H9 (cell line): ENCODE data around the gene LILRA6. TPM values are rescaled to one million over a fixed set of nuclear protein-coding genes. Genes with fewer than 3 reads are reported as not detected.
"Not testable (repeated sequence)": the region's sequence is repeated elsewhere in the genome, so short reads cannot be mapped to it uniquely, and the experiment has no call there.

Experiments
- DNase-seq: peaks from one replicate; pipeline ENCODE4 v3.0.0-alpha.2; 2017
- H2AFZ ChIP-seq: one replicate; pipeline ENCODE4 v1.6.1; 2013; ENCODE audit warnings: mild to moderate bottlenecking, low read length, control low read depth, moderate library complexity
- H2AK5ac ChIP-seq: 2 replicates; pipeline ENCODE4 v1.6.1; 2013; ENCODE audit warnings: low read length, control low read depth, mixed read lengths; ENCODE audit not compliant: insufficient read length
- H2BK120ac ChIP-seq: one replicate; pipeline ENCODE4 v1.6.1; 2013; ENCODE audit warnings: low read depth, mild to moderate bottlenecking, low read length, control low read depth, inconsistent platforms; ENCODE audit not compliant: poor library complexity, severe bottlenecking
- H2BK12ac ChIP-seq: 2 replicates; pipeline ENCODE4 v1.6.1; 2013; ENCODE audit warnings: low read length, control low read depth, mixed read lengths, low read depth; ENCODE audit not compliant: insufficient read length
- H2BK15ac ChIP-seq: 2 replicates; pipeline ENCODE4 v1.6.1; 2013; ENCODE audit warnings: low read depth, low read length, control low read depth
- H2BK20ac ChIP-seq: one replicate; pipeline ENCODE4 v1.6.1; 2013; ENCODE audit warnings: low read depth, mild to moderate bottlenecking, low read length, control low read depth, inconsistent platforms; ENCODE audit not compliant: poor library complexity, severe bottlenecking
- H2BK5ac ChIP-seq: 2 replicates; pipeline ENCODE4 v1.6.1; 2013; ENCODE audit warnings: low read length, control low read depth, mixed read lengths; ENCODE audit not compliant: insufficient read length
- H3K14ac ChIP-seq: 2 replicates; pipeline ENCODE4 v1.6.1; 2013; ENCODE audit warnings: low read length, control low read depth; ENCODE audit not compliant: insufficient read depth
- H3K18ac ChIP-seq: 2 replicates; pipeline ENCODE4 v1.6.1; 2013; ENCODE audit warnings: low read depth, mild to moderate bottlenecking, mixed read lengths, low read length, control low read depth; ENCODE audit not compliant: insufficient read length
- H3K23ac ChIP-seq: 2 replicates; pipeline ENCODE4 v1.6.1; 2013; ENCODE audit warnings: low read length, control low read depth, mixed read lengths, low read depth; ENCODE audit not compliant: insufficient read length
- H3K23me2 ChIP-seq: 2 replicates; pipeline ENCODE4 v1.6.1; 2013; ENCODE audit warnings: low read depth, mild to moderate bottlenecking, mixed read lengths, low read length, control low read depth; ENCODE audit not compliant: insufficient read length, poor library complexity, severe bottlenecking
- H3K27ac ChIP-seq: 2 replicates; pipeline ENCODE4 v1.5.1; 2013; ENCODE audit warnings: low read length, control low read depth, mixed read lengths, low read depth; ENCODE audit not compliant: insufficient read length
- H3K27me3 ChIP-seq: 2 replicates; pipeline ENCODE4 v1.6.1; 2013; ENCODE audit warnings: low read length, control low read depth, inconsistent platforms; ENCODE audit not compliant: insufficient read depth
- H3K4ac ChIP-seq: 2 replicates; pipeline ENCODE4 v1.6.1; 2013; ENCODE audit warnings: low read depth, mild to moderate bottlenecking, control low read depth, inconsistent platforms, low read length, moderate library complexity
- H3K4me1 ChIP-seq: 2 replicates; pipeline ENCODE4 v1.6.1; 2013; ENCODE audit warnings: low read length, control low read depth, inconsistent platforms; ENCODE audit not compliant: insufficient read depth
- H3K4me2 ChIP-seq: 2 replicates; pipeline ENCODE4 v1.6.1; 2013; ENCODE audit warnings: low read length, control low read depth, mixed read lengths; ENCODE audit not compliant: insufficient read length, insufficient read depth
- H3K56ac ChIP-seq: 2 replicates; pipeline ENCODE4 v1.6.1; 2013; ENCODE audit warnings: low read depth, mild to moderate bottlenecking, mixed read lengths, low read length, control low read depth; ENCODE audit not compliant: insufficient read length
- H3K79me1 ChIP-seq: 2 replicates; pipeline ENCODE4 v1.6.1; 2013; ENCODE audit warnings: low read depth, mild to moderate bottlenecking, moderate library complexity, low read length, control low read depth, inconsistent platforms; ENCODE audit not compliant: insufficient read depth, poor library complexity, severe bottlenecking
- H3K79me2 ChIP-seq: 2 replicates; pipeline ENCODE4 v1.6.1; 2013; ENCODE audit warnings: low read length, control low read depth, inconsistent platforms; ENCODE audit not compliant: insufficient read depth
- H3K9ac ChIP-seq: 2 replicates; pipeline ENCODE4 v1.6.1; 2013; ENCODE audit warnings: low read length, control low read depth, mixed read lengths; ENCODE audit not compliant: insufficient read length; ENCODE audit errors: extremely low read depth
- H3K9me3 ChIP-seq: one replicate; pipeline ENCODE4 v1.6.1; 2013; ENCODE audit warnings: low read depth, low read length, inconsistent platforms; ENCODE audit not compliant: control insufficient read depth
- H3T11ph ChIP-seq: one replicate; pipeline ENCODE4 v1.6.1; 2013; ENCODE audit warnings: mild to moderate bottlenecking, low read length, control low read depth, inconsistent platforms
- H4K20me1 ChIP-seq: one replicate; pipeline ENCODE4 v1.6.1; 2013; ENCODE audit not compliant: control insufficient read depth, insufficient read length, insufficient read depth
- H4K5ac ChIP-seq: 2 replicates; pipeline ENCODE4 v1.6.1; 2013; ENCODE audit warnings: low read depth, mild to moderate bottlenecking, mixed read lengths, low read length, control low read depth; ENCODE audit not compliant: insufficient read length
- H4K8ac ChIP-seq: replicated peaks from 2 replicates; pipeline ENCODE4 v1.6.1; 2013; ENCODE audit warnings: low read length, control low read depth, mixed read lengths, low read depth; ENCODE audit not compliant: insufficient read length
- H4K91ac ChIP-seq: 2 replicates; pipeline ENCODE4 v1.6.1; 2013; ENCODE audit warnings: low read depth, mild to moderate bottlenecking, moderate library complexity, mixed read lengths, low read length, control low read depth; ENCODE audit not compliant: insufficient read length
- H3K27ac Mint-ChIP-seq, 3 experiments: 2 replicates in 2 of 3; 3 replicates in 1 of 3; pipeline ENCODE4 v1.8.0; 2020 to 2021; ENCODE audit warnings: mixed read lengths in 3 of 3, mild to moderate bottlenecking in 1 of 3, moderate library complexity in 1 of 3
- H3K27me3 Mint-ChIP-seq: 2 replicates; pipeline ENCODE4 v1.8.0; 2021; ENCODE audit warnings: low read depth, mild to moderate bottlenecking, moderate library complexity, mixed read lengths
- H3K36me3 Mint-ChIP-seq, 3 experiments: 2 replicates in 2 of 3; 3 replicates in 1 of 3; pipeline ENCODE4 v1.8.0; 2020 to 2021; ENCODE audit warnings: low read depth in 3 of 3, mixed read lengths in 3 of 3; ENCODE audit not compliant: insufficient read depth in 1 of 3
- H3K4me1 Mint-ChIP-seq, 2 experiments: 2 replicates each; pipeline ENCODE4 v1.8.0; 2020; ENCODE audit warnings: mixed read lengths in 2 of 2
- H3K4me3 Mint-ChIP-seq, 2 experiments: 2 replicates in 1 of 2; 3 replicates in 1 of 2; pipeline ENCODE4 v1.8.0; 2020 to 2021; ENCODE audit warnings: mild to moderate bottlenecking in 2 of 2, mixed read lengths in 2 of 2, moderate library complexity in 1 of 2
- H3K9me3 Mint-ChIP-seq, 2 experiments: 2 replicates in 1 of 2; 3 replicates in 1 of 2; pipeline ENCODE4 v1.8.0; 2020; ENCODE audit warnings: mild to moderate bottlenecking in 2 of 2, mixed read lengths in 2 of 2, moderate library complexity in 1 of 2
- WGBS: extraction: QIAGEN DNeasy Blood & Tissue Kit; methylation state at CpG from one replicate; pipeline ENCODE4 v1.1.7; 2013; ENCODE audit warnings: missing lambda C conversion rate, low lambda C conversion rate, mixed read lengths; ENCODE audit not compliant: insufficient read length; ENCODE audit errors: extremely low coverage; 5-methylcytosine and 5-hydroxymethylcytosine counted together
- total RNA-seq: library from RNA; stranded (reverse); gene quantifications from 2 replicates; pipeline ENCODE4 v1.2.1, GENCODE V29; 2021
- TF ChIP-seq, protein P1 (sequence below): fragments of 200-600 bp; sonication (generic); conservative IDR thresholded peaks from 3 replicates; pipeline ENCODE4 v1.8.0; 2021; ENCODE audit warnings: antibody characterized with exemption, mild to moderate bottlenecking

The LILRA6 gene
- total RNA-seq, 1 experiment from 2014 or later = not detected

DNA sequence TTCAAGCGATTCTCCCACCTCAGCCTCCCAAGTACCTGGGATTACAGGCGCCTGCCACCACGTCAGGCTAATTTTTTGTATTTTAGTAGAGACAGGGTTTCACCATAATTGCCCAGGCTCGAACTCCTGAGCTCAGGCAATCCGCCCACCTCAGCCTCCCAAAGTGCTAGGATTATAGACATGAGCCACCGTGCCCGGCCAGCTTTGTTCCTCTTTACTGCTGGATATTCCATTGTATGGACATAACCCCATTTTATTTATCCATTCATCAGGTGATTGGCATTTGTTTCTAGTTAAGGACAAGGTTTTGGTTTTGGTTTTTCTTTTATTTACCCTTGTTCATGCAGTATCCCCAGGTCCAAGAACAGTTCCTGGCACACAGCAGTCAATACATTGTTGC is 46.1 kb downstream of the LILRA6 start:
- WGBS = no CpG with 5 or more reads among the region's 7 CpGs
- no peak overlapping the region for H3K27ac Mint-ChIP-seq
- Histone ChIP-seq H3K79me2 (peaks cover 8% of the 10 kb centered on the region; the same call in 1 of the 2 replicates), H3K56ac (no peak overlapping the region), H3K4me1 (peaks cover 3% of the 10 kb centered on the region; the same call in 1 of the 2 replicates), H3K79me1 (peaks cover under 1% of the 10 kb centered on the region), H2BK12ac (no peak overlapping the region), H3K4ac (no peak overlapping the region), H3K4me2 (no peak overlapping the region), H3T11ph (no peak overlapping the region), H3K18ac (no peak overlapping the region), H2AFZ (no peak overlapping the region), H4K91ac (no peak overlapping the region), H4K5ac (no peak overlapping the region), H2BK5ac (no peak overlapping the region), H4K8ac (no peak overlapping the region), H3K9ac (no peak overlapping the region), H2AK5ac (no peak overlapping the region), H2BK20ac (no peak overlapping the region), H3K9me3 (no peaks in the 10 kb centered on the region), H3K14ac (no peak overlapping the region), H4K20me1 (no peaks in the 10 kb centered on the region), H2BK15ac (no peak overlapping the region), H3K27me3 (no peaks in the 10 kb centered on the region), H3K27ac (no peak overlapping the region), H3K23ac (no peak overlapping the region), H3K23me2 (peaks cover 10% of the 10 kb centered on the region), H2BK120ac (no peak overlapping the region)
- no peak for DNase-seq
- TF ChIP-seq, protein P1, sequence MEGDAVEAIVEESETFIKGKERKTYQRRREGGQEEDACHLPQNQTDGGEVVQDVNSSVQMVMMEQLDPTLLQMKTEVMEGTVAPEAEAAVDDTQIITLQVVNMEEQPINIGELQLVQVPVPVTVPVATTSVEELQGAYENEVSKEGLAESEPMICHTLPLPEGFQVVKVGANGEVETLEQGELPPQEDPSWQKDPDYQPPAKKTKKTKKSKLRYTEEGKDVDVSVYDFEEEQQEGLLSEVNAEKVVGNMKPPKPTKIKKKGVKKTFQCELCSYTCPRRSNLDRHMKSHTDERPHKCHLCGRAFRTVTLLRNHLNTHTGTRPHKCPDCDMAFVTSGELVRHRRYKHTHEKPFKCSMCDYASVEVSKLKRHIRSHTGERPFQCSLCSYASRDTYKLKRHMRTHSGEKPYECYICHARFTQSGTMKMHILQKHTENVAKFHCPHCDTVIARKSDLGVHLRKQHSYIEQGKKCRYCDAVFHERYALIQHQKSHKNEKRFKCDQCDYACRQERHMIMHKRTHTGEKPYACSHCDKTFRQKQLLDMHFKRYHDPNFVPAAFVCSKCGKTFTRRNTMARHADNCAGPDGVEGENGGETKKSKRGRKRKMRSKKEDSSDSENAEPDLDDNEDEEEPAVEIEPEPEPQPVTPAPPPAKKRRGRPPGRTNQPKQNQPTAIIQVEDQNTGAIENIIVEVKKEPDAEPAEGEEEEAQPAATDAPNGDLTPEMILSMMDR = no peak
- H3K36me3 Mint-ChIP-seq = peaks cover 30 to 56% (median 53%) of the 10 kb centered on the region in 3 experiments
- H3K27me3 Mint-ChIP-seq = no peaks in the 10 kb centered on the region; the same call in 1 of the 2 replicates
- H3K9me3 Mint-ChIP-seq = no peaks in the 10 kb centered on the region
- H3K4me3 Mint-ChIP-seq = no peak overlapping the region
- peaks cover 12 to 23% of the 10 kb centered on the region in 2 experiments for H3K4me1 Mint-ChIP-seq

DNA sequence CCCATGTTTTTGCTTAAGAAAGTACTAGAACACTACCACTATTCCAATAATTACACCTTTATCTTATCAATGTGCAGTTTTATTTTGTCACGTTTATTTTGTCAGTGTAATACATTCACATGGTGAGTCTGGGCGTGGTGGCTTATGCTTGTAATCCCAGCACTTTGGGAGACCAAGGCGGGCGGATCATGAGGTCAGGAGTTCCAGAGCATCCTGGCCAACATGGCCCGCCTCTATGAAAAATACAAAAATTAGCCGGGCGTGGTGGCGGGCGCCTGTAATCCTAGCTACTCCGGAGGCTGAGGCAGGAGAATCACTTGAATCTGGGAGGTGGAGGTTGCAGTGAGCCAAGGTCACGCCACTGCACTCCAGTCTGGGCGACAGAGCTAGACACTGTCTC is 48.1 kb downstream of the LILRA6 start:
- not testable (repeated sequence) for H3K18ac ChIP-seq, H4K91ac ChIP-seq, H2BK5ac ChIP-seq, H3K27me3 Mint-ChIP-seq, H3K4me1 ChIP-seq, H2BK120ac ChIP-seq, H3K9me3 Mint-ChIP-seq, H3K9ac ChIP-seq, H3K23me2 ChIP-seq, H3K79me2 ChIP-seq, H3K14ac ChIP-seq, H3K9me3 ChIP-seq, H2BK20ac ChIP-seq, H4K5ac ChIP-seq, H2BK15ac ChIP-seq, DNase-seq, H4K20me1 ChIP-seq, H4K8ac ChIP-seq, H3K4me3 Mint-ChIP-seq, H3K56ac ChIP-seq, H3K79me1 ChIP-seq, H3K23ac ChIP-seq, H3T11ph ChIP-seq, H2AFZ ChIP-seq, H2BK12ac ChIP-seq, H3K27ac Mint-ChIP-seq, H3K27me3 ChIP-seq, H3K4ac ChIP-seq, H3K4me2 ChIP-seq, H2AK5ac ChIP-seq, H3K27ac ChIP-seq
- WGBS = no CpG with 5 or more reads among the region's 12 CpGs
- Mint-ChIP-seq H3K4me1 (peaks cover 12 to 16% of the 10 kb centered on the region in 2 experiments), H3K36me3 (peaks cover 20 to 49% (median 44%) of the 10 kb centered on the region in 3 experiments; a peak in 6 of 7 replicates)
